ENCODE results near the gene ADPRH.

Gene ADPRH

DNA sequence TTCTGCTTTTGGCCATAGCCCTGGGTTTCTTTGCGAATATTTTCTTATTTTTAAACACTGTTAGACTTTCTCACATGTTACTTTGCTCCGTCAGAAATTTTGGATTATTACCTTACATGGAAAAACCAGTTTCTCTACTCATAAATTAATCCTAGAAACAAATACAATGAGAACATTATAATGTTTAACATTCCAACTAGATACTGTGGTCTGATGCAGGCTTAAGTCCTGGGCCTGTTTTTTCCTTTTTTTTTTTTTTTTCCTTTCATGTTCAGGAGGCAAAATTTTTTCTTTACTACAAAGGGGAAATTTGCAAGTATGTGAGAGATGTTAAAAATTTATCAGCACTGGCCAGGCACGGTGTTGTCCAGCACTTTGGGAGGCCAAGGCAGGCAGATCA lies 52.2 kb downstream of the ADPRH start:
- DNase-seq = no peak

DNA sequence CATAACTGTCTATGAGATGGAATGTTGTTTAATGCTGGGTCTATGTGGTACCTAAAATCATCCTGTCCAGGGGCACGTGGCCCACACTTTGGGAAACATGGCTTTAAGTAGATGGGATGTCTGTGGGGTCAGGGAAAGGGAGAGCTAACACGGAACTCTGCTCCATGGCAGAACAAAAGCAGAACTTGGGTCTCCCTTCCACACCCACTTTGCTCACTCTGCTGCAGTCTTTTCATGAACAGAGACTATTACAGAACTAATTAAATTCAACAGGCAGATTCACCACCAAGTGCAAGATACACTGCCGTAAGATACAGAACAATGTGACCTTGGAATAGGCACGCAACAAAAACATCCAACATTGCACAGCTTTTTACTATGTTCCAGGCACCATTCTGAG lies 52.9 kb downstream of the ADPRH start:
- no peak for DNase-seq

DNA sequence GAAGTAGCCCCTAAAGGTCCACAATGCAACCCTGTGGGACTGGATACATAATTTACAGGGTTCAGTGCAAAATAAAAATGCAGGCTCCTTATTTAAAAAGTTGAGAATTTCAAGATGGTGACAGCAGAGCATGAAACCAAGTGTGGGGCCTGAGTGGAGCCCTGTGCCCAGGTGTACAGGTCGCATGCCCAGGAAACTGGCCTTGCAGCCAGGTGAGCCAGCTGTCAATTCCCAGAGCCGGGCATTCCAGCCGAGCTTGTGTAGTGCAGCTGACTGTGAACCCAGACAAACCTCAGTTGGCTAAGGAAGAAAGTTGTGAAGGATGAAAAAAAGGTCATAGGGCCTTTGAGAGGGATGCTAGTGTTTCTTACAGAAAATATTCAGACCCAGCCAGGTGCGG lies 53.5 kb downstream of the ADPRH start:
- DNase-seq = no peak

DNA sequence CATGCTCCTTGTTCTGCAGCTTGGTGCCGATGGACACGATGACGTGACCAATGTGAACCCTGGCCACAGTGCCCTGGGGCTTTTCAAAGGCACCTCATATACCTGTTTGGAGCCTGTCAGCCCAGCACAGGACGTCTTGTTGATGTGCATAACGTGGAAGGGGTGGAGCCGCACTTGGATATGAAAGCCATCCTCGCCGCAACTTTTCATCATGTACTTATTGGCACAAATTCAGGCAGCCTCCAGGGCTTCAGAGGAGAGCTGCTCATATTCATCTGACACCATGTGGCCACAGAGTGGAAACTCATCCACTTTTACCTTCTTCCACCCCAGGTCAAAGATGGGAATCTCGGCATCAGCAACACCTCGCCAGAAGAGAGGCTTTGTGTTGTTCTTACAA lies 56.4 kb downstream of the ADPRH start:
- no peak for DNase-seq

DNA sequence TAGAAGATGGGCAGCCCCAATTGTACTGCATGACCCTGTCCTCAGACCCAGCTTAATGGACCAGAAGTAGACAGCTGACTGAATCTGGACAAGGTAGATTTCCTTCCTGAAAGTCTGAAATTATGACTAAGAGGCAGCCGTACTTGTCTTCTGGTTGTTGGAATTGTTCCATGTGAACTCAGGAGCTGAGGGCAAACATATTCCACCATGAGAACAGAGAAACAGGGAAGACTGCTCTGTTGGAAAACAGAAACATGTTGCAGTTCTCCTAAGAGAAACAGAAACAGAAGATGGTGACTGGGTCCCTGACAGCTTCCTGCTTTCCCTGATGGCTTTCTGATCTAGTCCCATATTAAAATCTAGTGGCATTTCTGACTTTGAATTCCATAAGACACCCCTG lies 57.0 kb downstream of the ADPRH start:
- no peak for DNase-seq

DNA sequence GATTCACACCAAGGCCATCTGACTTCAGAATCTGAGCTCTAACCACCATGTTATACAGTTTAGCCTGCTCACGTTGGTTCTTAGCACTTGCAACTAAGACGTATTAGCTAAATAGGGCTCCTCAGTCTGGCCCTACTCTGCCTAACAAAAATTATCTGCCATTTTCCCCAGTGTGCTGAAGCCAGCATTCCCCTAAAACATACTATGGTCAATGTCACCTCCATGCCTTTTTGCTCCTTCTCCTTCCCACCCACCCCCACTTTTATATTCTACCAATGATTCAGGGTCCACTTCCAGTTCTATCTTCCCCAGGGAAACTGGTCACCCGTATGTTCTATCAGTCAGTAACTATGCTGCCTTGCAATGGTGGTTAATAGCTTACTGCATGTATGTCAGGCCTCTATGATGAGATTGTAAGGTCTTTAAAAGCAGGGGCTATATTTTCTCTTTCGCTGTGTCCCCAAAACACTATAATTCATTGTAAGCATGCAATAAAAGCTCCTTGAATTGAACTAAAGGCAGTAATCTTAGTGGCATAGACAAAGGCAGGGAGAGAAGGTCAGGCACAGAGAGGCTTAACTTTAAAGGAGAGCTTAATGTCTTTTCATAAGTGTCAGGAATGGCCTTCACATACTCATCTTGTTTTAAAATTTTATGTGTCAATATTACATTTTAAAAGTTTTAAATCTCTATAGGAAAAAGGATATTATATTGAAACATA lies 57.8 kb downstream of the ADPRH start:
- DNase-seq = no peak

DNA sequence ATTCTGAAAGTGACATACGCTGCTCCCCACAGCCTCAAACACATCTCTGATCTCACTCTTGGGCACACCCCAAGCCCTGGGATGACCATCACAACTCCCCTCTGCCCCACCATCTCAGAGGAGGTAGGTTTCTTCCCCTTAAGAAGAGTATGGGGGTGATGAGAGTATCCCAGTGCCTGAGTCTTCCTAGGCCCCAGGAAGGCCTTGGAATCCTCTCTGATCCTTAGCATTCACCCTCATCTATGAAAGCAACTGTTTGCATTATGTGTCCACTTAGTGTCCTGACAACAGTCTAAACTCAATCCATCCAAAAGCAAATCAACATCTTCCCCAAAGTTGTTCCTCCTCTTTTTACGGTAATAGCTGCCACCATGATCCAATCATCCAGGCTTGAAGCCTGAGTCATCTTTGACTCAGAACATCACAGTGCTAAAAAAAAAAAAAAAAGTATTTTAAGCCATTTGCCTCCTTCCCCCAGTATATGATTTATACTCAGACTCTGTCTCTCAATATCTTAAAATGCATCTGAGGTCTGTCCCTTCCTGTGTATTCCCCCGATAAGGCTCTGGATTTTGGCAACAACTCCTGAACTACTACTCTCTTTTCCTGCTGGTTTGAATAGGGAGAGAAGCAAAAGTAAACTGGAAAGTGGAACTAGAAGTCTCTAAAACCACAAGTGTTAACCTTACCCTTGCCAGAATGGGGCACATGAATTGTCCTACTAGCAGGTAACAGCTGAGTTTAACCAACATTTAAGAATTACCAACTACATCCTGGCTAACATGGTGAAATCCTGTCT lies 58.6 kb downstream of the ADPRH start:
- no peak for DNase-seq
